ENCODE data around the gene NPPA. TPM values are rescaled to one million over a fixed set of nuclear protein-coding genes. Genes with fewer than 3 reads are reported as not detected.
"Not testable (repeated sequence)": the region's sequence is repeated elsewhere in the genome, so short reads cannot be mapped to it uniquely, and the experiment has no call there.

Gene NPPA
- not detected in 2 replicates for total RNA-seq

DNA sequence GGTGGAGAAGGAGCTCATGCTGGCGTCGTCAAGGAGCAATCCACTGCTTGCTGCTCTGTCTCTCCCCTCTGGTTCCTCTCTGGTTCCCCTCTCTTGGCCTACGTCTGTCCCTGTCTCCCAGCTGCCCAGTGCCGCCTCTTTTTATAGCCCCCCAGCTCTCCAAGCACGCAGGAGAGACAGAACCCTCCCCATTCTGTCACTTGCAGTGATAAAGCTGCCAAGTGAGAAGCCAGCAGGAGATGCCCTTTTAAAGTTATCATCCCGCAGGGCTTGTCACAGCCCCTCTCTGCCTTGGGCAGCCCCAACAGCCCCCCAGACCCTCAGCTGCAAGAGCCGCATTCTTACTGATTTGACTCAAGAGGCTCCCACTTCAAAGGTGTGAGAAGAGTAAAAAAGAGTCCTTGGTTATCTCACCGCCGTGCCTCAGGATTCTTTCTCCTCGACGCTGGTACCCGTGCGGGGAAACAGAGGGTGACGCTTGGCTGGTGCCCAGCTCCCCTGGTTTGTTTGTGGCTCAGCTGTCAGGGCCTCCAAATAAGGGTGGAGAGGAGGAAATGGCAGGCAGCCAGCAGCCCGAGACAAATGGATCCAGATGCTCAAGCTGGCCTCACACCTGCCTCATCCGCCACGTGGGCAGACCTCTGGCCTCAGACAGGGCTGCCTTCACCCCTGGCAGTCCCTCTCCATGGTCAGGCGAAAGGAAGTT lies at the start of gene NPPA:
Gene NPPA (minus strand): TSS at position 117 of the 706 bp plus-strand sequence. CDS start 99 bp downstream, at position 18.
- DNase-seq (ENCODE audit: low read depth in 2 of 2), result no peak

DNA sequence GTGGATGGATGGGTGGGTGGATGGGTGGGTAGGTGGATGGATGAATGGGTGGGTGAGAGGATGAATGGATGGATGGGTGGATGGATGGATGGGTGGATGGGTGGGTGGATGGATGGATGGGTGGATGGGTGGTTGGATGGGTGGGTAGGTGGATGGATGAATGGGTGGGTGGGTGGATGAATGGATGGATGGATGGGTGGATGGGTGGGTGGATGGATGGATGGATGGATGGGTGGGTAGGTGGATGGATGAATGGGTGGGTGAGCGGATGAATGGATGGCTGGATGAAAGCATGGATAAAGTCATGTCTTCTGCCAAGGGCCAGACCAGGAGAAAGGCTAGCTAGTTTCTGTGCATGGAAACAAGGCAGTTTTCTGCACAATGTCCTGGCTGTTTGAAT lies 46.9 kb upstream of the NPPA start:
- DNase-seq (ENCODE audit: low read depth in 2 of 2), result not testable (repeated sequence)

DNA sequence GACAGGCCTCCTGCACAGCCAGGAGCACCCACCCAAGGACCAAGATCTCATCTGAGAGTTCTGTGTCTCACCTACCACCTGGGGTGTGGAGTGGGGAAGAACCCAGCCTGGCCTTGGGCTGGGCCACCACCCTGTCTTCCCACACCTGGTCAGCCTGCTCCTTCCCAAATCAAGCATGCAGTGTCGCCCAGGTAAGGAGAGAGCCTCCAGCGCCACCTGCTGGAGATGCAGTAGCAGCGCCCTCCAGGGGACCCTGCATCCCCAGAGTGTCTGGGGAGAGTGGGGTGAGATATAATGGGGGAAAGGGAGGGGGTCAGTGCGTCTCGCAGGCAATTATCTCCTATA lies 46.3 kb upstream of the NPPA start:
- DNase-seq (ENCODE audit: low read depth in 2 of 2), result peak in 1 of 2 donors; percentile 56

DNA sequence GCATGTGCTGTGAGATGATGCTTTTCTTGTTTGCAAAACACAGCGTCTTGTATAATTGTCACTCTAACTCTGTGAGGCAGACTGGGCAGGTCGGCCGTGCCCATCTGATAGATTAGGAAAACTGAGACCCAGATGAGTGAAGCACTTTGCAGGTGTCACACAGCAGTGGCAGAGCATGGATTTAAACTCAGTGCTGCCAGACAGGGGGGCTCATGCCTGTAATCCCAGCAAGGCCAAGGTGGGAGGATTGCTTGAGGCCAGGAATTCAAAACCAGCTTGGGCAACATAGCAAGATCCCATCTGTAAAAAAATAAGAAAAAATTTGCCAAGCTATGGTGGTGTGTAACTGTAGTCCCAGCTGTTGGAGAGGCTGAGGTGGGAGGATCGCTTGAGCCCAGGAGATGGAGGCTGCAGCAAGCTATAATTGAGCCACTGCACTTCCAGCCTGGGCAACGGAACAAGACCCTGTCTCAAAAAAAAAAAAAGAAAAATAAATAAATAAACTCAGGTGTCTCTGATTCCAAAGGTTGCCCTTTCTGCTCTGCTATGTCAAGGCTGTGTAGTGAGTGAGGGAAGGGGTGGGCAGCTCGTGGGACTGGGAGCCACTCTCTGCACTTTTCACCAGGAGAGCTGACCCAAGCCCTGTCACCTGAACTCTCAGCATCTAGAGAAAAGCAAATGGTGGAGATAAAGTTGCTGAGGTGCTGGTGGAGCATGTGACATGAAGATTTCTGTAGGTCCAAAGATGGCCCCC lies 44.0 kb upstream of the NPPA start:
- no peak for DNase-seq (ENCODE audit: low read depth in 2 of 2)

DNA sequence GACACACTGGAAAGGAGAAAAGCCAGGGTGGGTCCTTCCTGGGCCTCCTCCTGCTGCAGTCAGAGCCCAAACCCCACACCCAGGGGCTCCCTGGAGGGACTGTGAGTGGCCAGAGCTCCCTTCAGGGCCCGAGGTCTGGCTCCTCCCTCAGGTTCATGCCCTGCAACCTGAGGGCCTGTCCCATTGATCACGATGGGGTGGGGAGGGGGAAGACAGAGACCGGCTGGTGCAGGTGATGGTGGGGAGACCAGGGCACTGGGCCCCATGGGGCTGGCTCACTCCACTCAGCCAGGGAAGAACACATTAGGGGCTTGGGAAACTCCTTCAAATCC lies 41.3 kb upstream of the NPPA start:
- DNase-seq (ENCODE audit: low read depth in 2 of 2), result no peak

DNA sequence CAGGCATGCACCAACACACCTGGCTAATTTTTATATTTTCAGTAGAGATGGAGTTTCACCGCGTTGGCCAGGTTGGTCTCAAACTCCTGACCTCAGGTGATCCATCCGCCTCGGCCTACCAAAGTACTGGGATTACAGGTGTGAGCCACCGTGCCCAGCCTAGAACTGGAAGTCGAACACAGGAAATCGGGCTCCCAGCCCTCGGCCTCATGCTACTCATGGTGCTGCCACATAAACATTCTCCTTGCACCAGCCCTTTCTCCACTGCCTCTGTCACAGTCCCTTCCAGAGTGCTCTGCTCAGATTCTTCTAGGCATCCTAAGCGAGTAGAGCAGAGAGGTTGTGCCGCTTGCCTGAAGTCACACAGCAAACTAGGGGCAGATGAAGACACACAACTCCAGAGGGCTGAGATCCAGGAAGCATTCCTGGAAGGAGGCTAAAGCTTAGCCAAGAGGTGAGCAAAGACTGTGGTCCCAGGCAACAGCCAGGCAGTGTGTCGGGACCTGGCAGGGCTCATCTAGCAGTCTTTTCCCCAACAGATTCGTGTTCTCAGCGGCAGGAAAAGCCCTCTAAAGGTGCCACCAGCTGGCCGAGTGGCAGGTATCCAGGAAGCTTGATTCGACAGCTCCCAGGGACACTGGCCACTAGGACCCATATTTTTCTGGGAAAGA lies 40.8 kb upstream of the NPPA start:
- DNase-seq (ENCODE audit: low read depth in 2 of 2), result no peak

DNA sequence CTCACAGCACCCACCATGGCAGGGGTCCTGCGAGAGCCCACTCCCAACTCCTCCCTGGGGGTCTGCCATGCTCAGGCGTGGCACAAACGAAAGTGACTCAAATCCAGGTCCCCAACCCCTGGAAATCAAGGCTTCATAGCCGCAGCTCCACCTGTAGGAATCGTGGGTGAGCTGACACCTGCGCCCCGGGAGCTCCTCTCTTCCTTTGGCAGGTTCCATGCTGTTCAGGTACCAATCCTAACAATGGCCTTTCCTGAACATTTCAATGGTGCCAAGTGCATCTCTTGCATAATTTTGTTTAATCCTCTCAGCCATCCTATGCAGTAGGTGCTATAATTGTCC lies 40.1 kb upstream of the NPPA start:
- no peak for DNase-seq (ENCODE audit: low read depth in 2 of 2)

DNA sequence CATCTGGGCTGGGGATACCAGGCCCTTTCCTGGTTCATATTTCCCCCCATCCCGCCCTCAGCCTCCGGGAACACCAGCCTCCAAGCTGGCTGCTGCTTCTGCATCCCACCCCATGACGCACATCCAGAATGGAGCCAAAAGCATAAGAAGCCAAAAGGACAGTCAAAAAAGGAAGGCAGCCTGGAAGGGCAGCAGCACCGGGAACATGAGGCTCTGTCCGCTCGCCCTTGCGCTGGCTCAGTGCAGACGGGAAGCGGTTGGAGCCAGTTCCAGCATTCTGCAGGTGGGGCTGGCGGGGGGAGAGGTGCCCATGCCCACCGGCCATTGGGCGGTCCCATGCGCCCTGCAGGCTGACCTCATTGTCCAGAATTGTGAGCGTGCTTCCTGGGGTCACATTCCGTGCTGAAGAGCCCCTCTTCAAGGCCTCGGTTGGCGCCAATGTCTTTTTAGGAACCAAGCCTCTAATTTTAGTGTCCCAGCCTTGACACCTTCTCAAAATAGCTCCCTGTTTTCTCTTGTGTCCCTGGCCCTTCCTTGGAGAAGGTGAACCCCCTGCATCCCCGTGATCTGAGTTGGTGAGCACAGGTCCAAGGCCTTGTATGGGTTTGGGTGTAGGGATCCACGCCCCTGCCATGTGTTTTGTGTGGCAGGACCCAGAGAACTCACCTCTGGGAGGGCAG lies 39.5 kb upstream of the NPPA start:
- peak; percentile 9 to 68 for DNase-seq (ENCODE audit: low read depth in 2 of 2)

DNA sequence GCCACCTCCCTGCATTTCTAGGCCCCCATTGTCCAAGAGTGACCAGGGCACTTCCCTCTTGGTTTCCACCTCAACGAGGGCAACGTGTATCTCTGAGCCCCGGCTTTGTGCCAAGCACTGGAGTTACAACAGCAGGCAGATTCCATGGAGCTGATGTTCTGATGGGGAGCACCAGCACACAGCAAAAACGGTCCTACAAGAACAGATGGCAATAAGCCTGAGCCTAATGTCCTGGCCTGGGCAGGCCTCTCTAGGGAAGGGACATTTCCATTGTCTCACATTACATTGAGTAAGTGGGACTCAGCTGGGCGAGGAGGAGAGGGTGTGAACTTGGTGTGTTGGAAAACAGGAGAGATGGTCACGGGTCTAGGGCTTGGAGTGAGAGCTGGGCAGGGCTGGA lies 38.3 kb upstream of the NPPA start:
- no peak for DNase-seq (ENCODE audit: low read depth in 2 of 2)

DNA sequence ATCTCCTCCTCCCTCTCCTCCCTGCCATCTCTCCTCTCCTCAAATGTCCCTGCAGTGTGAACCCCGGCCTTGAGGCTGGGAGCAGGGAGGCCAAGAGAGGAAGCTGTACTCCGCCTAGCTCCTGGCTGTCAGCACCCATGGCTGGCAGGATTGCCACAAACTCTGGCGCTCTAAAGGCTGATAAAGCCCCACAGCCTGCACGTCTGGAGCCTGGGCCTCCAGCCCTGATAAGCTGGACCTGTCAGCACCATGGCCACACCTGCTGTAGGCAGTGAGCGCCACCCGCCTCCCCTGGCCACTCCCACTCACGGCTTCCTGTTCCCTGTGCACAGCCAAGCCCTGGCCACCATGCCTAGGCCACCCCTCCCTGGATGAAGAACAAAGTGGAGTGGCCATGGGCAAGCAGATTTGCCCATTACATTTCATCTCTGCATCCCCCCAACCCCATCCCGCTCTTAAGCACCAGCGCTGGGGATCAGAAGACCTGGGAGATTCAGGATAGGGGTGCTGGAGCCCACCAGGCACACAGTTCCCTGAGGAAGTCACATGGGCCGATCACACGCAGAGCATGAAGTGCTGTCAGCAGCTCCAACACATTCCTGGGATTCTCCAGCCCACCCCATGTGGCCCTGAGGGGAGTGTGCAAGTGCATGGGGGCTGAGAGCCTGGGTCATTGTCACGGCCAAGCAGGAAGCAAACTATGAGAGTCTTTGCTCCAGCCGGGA lies 35.4 kb upstream of the NPPA start:
- peak; percentile 16 to 68 for DNase-seq (ENCODE audit: low read depth in 2 of 2)

DNA sequence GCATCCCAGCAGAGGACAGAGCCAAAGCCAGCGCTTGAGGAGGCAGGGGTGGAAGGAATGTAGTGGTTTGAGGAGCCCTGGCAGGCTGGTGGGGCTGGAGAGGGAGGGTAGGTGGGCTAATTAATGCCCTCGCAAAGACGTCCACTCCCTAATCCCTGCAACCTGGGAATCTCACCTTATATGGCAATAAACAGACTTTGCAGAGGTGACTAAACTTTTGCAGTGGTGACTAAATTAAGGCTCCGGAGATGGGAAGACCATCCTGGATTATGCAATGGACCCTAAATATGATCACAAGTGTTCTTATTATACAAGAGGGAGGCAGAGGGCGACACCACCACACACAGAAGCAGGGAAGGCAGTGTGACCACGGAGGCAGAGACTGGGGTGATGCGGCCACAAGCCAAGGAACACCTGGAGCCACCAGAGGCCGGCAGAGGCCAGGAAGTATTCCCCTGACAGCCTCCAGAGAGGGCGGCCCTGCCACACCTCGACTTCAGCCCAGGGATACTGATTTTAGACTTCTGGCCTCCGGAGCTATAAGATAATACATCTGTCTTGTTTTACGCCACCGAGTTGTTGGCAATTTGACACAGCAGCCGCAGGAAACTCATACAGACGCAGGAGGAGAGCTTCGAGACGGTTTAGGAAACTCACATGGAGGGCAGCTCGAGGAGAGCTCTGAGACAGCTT lies 34.3 kb upstream of the NPPA start:
- DNase-seq (ENCODE audit: low read depth in 2 of 2), result no peak

DNA sequence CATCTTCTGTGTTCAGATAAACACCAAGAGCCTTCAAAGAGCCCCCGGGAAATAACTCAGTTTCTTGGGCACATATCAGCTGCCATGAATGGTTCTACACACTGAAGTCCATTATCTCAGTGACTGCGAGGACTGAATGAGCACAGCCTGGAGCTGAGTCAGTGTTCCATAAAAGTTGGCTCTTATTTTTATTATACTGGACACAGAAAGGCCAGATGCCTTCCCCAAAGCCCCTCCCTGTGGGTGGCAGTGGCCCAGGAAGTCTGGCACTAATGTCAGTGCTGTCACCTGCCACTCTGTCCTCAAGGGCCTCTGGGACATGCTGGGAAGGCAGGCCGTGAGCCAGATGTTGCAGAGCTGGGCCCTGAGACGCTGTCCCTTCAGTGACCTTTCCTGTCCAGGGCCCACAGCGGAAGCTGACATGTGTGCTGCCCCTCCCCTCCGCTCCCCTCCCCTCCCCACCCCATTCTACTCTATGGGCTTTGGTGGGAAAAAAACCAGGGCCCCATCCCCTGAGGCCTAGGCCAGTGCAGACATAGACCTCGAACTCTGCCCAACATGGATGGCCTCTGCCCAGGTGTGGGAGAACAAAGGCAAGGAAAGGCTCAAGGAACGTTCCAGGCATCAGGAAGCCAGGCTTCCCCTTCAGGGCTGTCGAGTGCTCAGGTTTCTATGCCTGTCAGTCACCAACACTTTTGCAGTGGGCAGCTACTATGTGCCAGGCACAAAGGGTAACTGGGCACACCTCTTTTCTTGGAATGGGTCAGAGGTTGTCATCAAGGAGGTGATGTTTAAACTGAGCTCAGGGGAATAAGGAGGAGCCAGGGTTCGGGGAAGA lies 33.5 kb upstream of the NPPA start:
- no peak for DNase-seq (ENCODE audit: low read depth in 2 of 2)

DNA sequence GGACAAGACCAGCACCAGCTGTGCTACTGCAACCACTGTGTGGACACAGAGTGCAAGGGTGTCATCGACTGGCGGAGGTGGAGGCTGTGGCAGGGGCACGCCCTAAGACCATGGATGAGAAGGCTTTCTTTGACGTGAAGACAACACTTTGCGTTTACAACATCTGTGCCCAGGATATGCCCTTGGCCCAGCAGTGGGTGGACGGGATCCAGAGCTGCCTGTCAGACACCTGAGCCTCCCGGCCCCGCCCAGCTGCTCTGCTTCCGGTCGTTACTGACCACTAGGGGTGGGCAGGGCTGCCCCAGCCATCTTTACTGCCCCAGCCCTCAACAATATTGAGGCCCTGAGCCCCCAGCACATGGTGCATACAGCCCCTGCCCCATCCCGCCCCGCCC lies 32.6 kb upstream of the NPPA start:
- no peak for DNase-seq (ENCODE audit: low read depth in 2 of 2)

DNA sequence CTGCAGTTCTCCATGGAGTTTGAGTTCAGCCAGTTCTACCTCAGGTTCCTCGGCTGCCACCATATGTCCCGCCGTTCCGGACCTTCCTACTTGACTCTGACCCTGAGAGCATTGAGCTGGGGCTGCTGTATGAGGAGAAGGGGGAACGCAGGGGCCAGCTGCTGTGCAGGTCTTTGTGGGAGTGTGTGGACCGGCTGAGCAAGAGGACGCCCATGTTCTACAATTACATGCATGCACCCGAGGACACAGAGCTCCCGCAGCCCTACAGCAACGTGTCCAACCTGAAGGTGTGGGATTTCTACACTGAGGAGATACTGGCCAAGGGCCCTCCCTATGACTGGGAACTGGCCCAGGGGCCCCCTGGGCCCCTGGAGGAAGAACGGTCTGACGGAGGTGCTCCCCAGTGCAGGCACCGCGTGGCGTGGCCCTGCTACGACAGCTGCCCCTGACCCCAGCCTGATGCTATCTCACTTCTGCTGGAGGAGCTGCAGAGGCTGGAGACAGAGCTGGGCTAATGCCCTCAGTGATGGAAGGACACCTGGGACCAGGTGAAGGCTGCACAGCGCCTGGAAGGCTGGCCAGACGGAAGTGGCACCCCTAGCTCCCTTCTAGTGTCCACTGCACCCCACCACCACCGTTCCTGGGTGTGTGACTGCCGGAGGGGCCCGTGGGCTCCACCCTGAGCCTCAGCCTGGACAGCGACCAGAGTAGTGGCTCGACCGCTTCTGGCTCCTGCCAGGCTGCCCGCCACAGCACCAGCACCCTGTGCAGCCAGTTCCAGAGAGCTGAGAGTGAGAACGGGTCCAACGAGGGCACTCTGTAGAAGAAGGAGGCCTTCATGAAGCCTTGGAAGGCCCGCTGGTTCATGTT lies 32.0 kb upstream of the NPPA start:
- DNase-seq (ENCODE audit: low read depth in 2 of 2), result no peak

DNA sequence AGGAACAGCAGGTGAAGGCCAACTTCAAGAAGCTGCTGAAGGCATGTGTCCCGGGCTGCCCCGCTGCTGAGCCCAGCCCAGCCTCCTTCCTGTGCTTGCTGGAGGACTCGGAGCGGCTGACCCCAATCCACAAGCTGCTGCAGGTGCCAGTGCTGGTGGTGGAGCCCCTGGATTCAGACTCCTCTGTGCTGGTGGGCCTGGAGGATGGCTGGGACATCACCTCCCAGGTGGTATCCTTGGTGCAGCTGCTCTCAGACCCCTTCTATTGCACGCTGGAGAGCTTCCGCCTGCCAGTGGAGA lies 31.3 kb upstream of the NPPA start:
- DNase-seq (ENCODE audit: low read depth in 2 of 2), result no peak

DNA sequence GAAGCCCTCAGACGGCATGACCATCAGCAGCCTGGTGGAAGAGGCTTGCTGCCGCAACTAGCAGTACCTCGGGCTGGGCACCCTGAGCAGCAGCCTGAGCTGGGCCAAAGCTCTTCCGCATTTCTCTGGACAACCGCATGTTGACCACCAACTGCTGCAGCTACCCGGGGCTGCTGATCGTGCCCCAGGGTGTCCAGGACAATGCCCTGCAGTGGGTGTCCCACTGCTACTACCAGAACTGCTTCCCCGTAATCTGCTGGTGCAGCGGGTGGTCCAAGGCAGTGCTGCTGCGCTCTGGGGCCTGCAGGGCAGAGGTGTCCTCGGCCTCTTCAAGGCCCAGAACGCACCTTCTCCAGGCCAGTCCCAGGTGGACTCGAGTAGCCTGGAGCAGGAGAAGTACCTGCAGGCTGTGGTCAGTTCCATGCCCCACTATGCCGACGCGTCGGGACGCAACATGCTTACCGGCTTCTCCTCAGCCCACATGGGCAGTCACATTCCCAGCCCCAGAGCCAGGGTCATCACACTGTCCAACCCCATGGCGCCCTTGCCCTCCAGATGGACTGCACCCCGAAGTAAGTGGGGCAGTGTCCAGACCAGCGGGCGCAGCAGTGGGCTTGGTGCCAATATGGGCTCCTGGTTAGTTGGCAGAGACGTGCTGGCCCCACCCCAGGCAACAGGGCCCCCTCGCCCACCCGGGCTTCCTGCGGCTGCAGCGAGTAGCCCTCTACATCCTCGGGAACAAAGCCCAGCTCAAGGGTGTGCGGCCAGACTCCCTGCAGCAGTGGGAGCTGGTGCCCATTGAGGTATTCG lies 30.7 kb upstream of the NPPA start:
- no peak for DNase-seq (ENCODE audit: low read depth in 2 of 2)

DNA sequence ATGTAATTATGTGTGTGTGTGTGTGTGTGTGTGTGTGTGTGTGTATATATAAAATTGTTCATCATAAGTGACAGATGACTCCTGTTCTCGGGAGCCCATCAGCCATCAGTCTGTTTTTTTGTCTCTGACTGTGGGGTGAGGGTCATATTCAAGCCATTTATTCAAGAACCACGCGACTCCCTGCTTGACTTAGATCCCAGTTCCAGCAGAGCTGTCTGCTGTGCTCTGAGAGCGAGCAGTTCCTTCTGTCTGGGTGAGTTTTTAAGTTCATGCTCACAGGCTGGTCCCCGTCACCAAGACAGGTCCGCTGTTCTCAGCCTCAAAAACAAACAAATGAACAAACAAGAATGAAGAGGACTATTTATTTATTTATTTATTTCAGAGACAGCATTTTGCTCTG lies 29.5 kb upstream of the NPPA start:
- DNase-seq (ENCODE audit: low read depth in 2 of 2), result no peak

DNA sequence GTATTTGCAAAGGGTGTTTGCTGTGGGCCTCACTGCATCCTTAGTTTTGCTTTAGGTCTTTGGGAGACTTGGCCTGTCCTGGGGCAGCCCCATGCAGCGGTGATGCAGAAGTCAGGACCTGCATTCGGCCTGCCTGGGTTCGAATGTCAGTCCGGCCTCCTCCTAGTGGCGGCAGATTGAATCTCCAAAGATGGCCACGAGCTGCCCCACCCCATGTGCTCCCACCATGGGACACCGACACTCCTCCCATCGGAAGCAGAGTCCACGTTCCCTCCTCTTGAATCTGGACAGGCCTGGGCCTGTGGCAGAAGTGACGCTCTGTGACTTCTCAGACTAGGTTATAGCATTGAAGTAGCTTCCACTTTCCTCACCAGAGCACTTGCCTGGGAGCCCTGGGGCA lies 27.5 kb upstream of the NPPA start:
- no peak for DNase-seq (ENCODE audit: low read depth in 2 of 2)

DNA sequence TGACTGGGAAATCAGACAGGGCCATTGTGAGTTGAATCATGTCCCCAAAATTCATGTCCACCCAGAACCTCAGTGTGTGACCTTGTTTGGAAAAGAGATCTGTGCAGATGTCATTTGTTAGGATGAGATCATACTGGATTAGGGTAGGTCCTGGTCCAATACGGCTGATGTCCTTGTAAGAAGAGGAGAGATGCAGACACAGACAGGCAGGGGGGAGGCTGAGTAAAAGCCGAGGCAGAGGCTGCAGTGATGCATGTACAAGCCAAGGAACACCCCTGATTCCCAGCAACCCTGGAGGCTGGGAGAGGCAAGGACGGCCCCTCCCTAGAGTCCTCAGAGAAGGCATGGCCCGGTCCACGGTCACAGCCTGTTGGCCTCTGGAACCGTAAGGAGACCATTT lies 27.0 kb upstream of the NPPA start:
- DNase-seq (ENCODE audit: low read depth in 2 of 2), result no peak
